Natural killer cell (primary cell): ENCODE measurements around the gene UGT3A1. TPM values are rescaled to one million over a fixed set of nuclear protein-coding genes. Genes with fewer than 3 reads are reported as not detected.

ENCODE experiments used
- ATAC-seq, 3 donors: fragments of 150-1000 bp in 2 of 3; fragments of 200-7000 bp in 1 of 3; cut with Tn5 transposase; 1 replicate in 1 of 3; 2 replicates in 2 of 3; pipeline ENCODE4 v1.10.0; 2021; ENCODE audit warnings: mild to moderate bottlenecking in 2 of 3, moderate library complexity in 2 of 3
- DNase-seq, 2 donors: peaks; one replicate each; pipeline versions ENCODE4 v3.0.0 to v3.0.0-alpha.2; 2013 to 2021; ENCODE audit warnings: mixed read lengths in 1 of 2
- H3K27ac ChIP-seq: one replicate; pipeline ENCODE4 v1.5.1; 2013; ENCODE audit warnings: mild to moderate bottlenecking, low read length
- H3K27me3 ChIP-seq: one replicate; pipeline ENCODE4 v1.6.1; 2013; ENCODE audit warnings: low read length; ENCODE audit not compliant: control insufficient read depth, insufficient read depth
- H3K36me3 ChIP-seq: one replicate; pipeline ENCODE4 v1.6.1; 2013; ENCODE audit warnings: low read length; ENCODE audit not compliant: control insufficient read depth, insufficient read depth
- H3K4me1 ChIP-seq: one replicate; pipeline ENCODE4 v1.6.1; 2013; ENCODE audit warnings: low read length; ENCODE audit not compliant: control insufficient read depth, insufficient read depth
- H3K4me3 ChIP-seq: one replicate; pipeline ENCODE4 v1.5.1; 2013; ENCODE audit warnings: low read length
- H3K9me3 ChIP-seq: one replicate; pipeline ENCODE4 v1.6.1; 2013; ENCODE audit warnings: low read length; ENCODE audit not compliant: control insufficient read depth, insufficient read depth
- H3K27ac Mint-ChIP-seq, 2 donors: one replicate each; pipeline ENCODE4 v1.8.0; 2022; ENCODE audit warnings: mild to moderate bottlenecking in 2 of 2, mixed read lengths in 2 of 2, moderate library complexity in 1 of 2
- H3K27me3 Mint-ChIP-seq, 2 donors: one replicate each; pipeline ENCODE4 v1.8.0; 2022; ENCODE audit warnings: low read depth in 2 of 2, mixed read lengths in 2 of 2
- H3K36me3 Mint-ChIP-seq: one replicate; pipeline ENCODE4 v1.8.0; 2022; ENCODE audit warnings: mixed read lengths
- H3K4me1 Mint-ChIP-seq, 2 donors: one replicate each; pipeline ENCODE4 v1.8.0; 2022; ENCODE audit warnings: mixed read lengths in 2 of 2
- H3K4me3 Mint-ChIP-seq: one replicate; pipeline ENCODE4 v1.8.0; 2022; ENCODE audit warnings: mild to moderate bottlenecking, moderate library complexity, mixed read lengths
- H3K9me3 Mint-ChIP-seq, 2 donors: one replicate each; pipeline ENCODE4 v1.8.0; 2022; ENCODE audit warnings: mixed read lengths in 2 of 2
- WGBS: methylation state at CpG from one replicate; pipeline ENCODE4 v1.1.7; 2013; ENCODE audit warnings: missing lambda C conversion rate; ENCODE audit not compliant: insufficient coverage; 5-methylcytosine and 5-hydroxymethylcytosine counted together
- intact Hi-C: fragments of 100-400 bp; cut with micrococcal nuclease; formaldehyde crosslinking; loops from one replicate; pipeline ENCODE4 v1.14.2; 2022
- total RNA-seq, 4 donors: library from RNA; stranded (reverse); fragments of 120-200 nt in 1 of 4; gene quantifications; one replicate each; pipeline versions ENCODE4 v1.2.3 to v1.2.4, GENCODE V29; 2013 to 2022
- TF ChIP-seq, protein P1 (sequence below): fragments of 200-600 bp; IDR thresholded peaks from one replicate; pipeline ENCODE4 v1.8.0; 2022; ENCODE audit warnings: antibody characterized with exemption

Gene UGT3A1
- total RNA-seq, 3 donors from 2014 or later (not counting 1 experiment from before 2014, with no cell fraction given) = not detected

- WGBS = 96% methylated on average over 4 of the region's 4 CpGs
- Histone ChIP-seq H3K27ac (no peak overlapping the region), H3K36me3 (no peaks in the 10 kb centered on the region), H3K4me1 (no peaks in the 10 kb centered on the region), H3K4me3 (no peak overlapping the region), H3K27me3 (no peaks in the 10 kb centered on the region), H3K9me3 (no peaks in the 10 kb centered on the region)
- ATAC-seq (no peak), DNase-seq (no peak)
- no peaks in the 10 kb centered on the region for H3K4me1 Mint-ChIP-seq
- H3K4me3 Mint-ChIP-seq = no peak overlapping the region
- H3K27me3 Mint-ChIP-seq = peaks cover 9 to 15% of the 10 kb centered on the region in 2 donors
- TF ChIP-seq, protein P1, sequence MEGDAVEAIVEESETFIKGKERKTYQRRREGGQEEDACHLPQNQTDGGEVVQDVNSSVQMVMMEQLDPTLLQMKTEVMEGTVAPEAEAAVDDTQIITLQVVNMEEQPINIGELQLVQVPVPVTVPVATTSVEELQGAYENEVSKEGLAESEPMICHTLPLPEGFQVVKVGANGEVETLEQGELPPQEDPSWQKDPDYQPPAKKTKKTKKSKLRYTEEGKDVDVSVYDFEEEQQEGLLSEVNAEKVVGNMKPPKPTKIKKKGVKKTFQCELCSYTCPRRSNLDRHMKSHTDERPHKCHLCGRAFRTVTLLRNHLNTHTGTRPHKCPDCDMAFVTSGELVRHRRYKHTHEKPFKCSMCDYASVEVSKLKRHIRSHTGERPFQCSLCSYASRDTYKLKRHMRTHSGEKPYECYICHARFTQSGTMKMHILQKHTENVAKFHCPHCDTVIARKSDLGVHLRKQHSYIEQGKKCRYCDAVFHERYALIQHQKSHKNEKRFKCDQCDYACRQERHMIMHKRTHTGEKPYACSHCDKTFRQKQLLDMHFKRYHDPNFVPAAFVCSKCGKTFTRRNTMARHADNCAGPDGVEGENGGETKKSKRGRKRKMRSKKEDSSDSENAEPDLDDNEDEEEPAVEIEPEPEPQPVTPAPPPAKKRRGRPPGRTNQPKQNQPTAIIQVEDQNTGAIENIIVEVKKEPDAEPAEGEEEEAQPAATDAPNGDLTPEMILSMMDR = no peak
- no peak overlapping the region for H3K27ac Mint-ChIP-seq
- intact Hi-C loops = no loop called here
- H3K9me3 Mint-ChIP-seq = peaks cover 0 to 2% of the 10 kb centered on the region in 2 donors
- no peaks in the 10 kb centered on the region for H3K36me3 Mint-ChIP-seq
Measured at GRCh38 chr5:35996076-35996475, 4.9 kb upstream of the UGT3A1 start.

GRCh38 chr5:35990520-35990919, 670 bp downstream of the UGT3A1 start:
- Histone ChIP-seq H3K27me3 (no peaks in the 10 kb centered on the region), H3K4me3 (no peak overlapping the region), H3K9me3 (no peaks in the 10 kb centered on the region), H3K4me1 (no peaks in the 10 kb centered on the region), H3K27ac (no peak overlapping the region), H3K36me3 (no peaks in the 10 kb centered on the region)
- Mint-ChIP-seq H3K27ac (no peak overlapping the region), H3K9me3 (peaks cover 0 to 2% of the 10 kb centered on the region in 2 donors), H3K4me3 (no peak overlapping the region), H3K4me1 (no peaks in the 10 kb centered on the region), H3K36me3 (no peaks in the 10 kb centered on the region), H3K27me3 (peaks cover 15 to 16% of the 10 kb centered on the region in 2 donors)
- DNase-seq = no peak
- intact Hi-C loops = no loop called here
- 48% methylated on average over 12 of the region's 12 CpGs for WGBS
- TF ChIP-seq, protein P1 = no peak
- ATAC-seq = no peak

- WGBS = 50% methylated on average over 4 of the region's 4 CpGs
- ATAC-seq (no peak), DNase-seq (no peak)
- Histone ChIP-seq H3K27me3 (no peaks in the 10 kb centered on the region), H3K36me3 (no peaks in the 10 kb centered on the region), H3K27ac (no peak overlapping the region), H3K4me3 (no peak overlapping the region), H3K9me3 (no peaks in the 10 kb centered on the region), H3K4me1 (no peaks in the 10 kb centered on the region)
- TF ChIP-seq, protein P1 = no peak
- Mint-ChIP-seq H3K4me3 (no peak overlapping the region), H3K27ac (no peak overlapping the region), H3K27me3 (peaks cover 10 to 16% of the 10 kb centered on the region in 2 donors), H3K9me3 (peaks cover 3 to 6% of the 10 kb centered on the region in 2 donors), H3K36me3 (no peaks in the 10 kb centered on the region), H3K4me1 (no peaks in the 10 kb centered on the region)
- intact Hi-C loops = no loop called here
Measured at GRCh38 chr5:35988529-35988928, 2.7 kb downstream of the UGT3A1 start.

DNA sequence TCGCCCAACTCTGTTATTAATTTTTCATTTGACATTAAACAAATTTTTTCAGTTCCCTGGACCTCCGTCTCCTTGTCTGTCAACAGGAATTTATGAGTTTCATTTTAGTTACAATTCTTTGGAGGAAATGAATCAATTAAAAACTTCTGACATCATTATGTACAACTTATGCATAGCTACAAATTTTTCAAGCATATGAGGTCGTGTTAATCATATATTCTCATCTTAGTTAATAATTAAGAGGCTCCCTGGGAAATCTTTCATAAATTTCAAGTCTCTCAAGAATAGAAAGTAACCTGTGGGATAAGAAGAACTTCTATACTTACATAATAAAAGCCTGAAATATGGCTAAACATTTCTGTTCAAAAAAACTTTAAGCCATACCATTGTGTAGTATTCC, 3.4 kb downstream of the UGT3A1 start:
- WGBS = 80% methylated on average over 1 of the region's 3 CpGs
- Histone ChIP-seq H3K36me3 (no peaks in the 10 kb centered on the region), H3K9me3 (no peaks in the 10 kb centered on the region), H3K4me1 (no peaks in the 10 kb centered on the region), H3K27ac (no peak overlapping the region), H3K27me3 (no peaks in the 10 kb centered on the region), H3K4me3 (no peak overlapping the region)
- H3K27me3 Mint-ChIP-seq = peaks cover 9 to 16% of the 10 kb centered on the region in 2 donors
- no peaks in the 10 kb centered on the region for H3K4me1 Mint-ChIP-seq
- no peak overlapping the region for H3K4me3 Mint-ChIP-seq
- no peak for ATAC-seq
- TF ChIP-seq, protein P1 = no peak
- DNase-seq = no peak
- H3K27ac Mint-ChIP-seq = no peak overlapping the region
- H3K9me3 Mint-ChIP-seq = peaks cover 3 to 8% of the 10 kb centered on the region in 2 donors
- intact Hi-C loops = no loop called here
- H3K36me3 Mint-ChIP-seq = peaks cover 5% of the 10 kb centered on the region
